Endometrial microvascular endothelial cells (primary cell): ENCODE measurements around the gene SAMMSON. TPM values are rescaled to one million over a fixed set of nuclear protein-coding genes. Genes with fewer than 3 reads are reported as not detected.

ENCODE experiments used
- in situ Hi-C: cut with HindIII; loops from 2 replicates; pipeline ENCODE4 v1.10.0; 2017; ENCODE audit warnings: low sequenced_read_pairs, low pct_unique_long_range_greater_than_20kb; ENCODE audit errors: inconsistent ontology term
- total RNA-seq: library from RNA; depleted of rRNA; stranded (reverse); fragments of >200 nt; gene quantifications from one replicate; pipeline ENCODE4 v1.2.3, GENCODE V29; 2015; ENCODE audit errors: inconsistent ontology term

SAMMSON gene
- total RNA-seq, 1 donor from 2014 or later: not detected

DNA sequence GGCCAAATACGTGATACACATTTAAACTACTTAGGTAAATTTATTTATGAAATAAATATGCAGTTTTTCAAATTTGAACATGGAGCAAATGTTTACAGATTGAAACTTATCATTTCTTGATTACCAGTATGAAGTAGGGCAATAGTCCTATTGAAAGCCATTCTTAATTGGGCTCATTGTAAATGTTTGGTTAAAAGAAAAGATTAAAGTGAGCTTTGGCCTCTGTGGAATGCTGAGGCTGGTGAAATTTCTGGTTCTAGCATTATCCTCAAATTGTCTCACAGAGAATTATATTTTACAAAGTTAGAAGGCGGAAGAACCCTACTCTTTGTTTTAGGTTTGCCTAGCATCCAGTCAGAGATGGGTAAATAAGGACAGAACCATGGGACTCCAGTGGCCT lies 73.2 kb downstream of the SAMMSON start:
- in situ Hi-C loops: no loop called here

DNA sequence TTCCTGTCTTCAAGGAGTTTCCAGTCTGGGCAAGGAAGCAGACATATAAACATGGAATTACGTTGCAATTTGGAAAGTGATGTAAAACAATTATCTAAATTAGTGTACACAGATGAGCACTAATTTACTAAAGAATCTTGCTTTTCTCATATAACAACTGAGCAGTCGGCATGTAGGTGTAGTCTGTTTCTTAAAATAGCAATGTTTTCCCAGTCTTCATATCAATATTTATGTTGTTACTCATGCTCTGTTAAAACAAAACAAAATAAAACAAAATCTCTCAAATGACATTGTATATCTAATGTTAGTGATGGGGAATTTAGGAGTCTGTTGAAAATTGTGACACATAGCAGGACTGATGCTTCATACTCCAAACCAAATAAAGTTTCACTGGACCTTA lies 75.6 kb downstream of the SAMMSON start:
- in situ Hi-C loops: no loop called here

DNA sequence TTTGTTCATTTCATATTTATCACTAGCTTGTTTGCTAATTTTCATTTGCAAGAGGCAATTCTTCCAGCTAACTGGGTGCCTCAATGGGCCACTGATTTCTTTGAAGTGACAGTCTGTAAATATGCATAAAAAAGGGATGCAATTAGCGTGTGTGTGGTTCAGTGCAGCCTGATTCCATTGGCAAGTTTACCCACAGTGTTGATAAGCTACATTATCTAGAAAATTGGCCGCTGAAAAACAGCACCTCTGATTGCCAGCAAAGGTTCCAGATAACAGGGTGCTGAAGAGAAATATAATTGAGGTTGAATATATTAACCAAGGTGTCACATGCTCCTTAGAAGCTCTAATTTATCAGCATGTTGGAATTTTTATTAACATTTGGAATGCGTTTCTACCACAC lies 76.9 kb downstream of the SAMMSON start:
- in situ Hi-C loops: no loop called here

DNA sequence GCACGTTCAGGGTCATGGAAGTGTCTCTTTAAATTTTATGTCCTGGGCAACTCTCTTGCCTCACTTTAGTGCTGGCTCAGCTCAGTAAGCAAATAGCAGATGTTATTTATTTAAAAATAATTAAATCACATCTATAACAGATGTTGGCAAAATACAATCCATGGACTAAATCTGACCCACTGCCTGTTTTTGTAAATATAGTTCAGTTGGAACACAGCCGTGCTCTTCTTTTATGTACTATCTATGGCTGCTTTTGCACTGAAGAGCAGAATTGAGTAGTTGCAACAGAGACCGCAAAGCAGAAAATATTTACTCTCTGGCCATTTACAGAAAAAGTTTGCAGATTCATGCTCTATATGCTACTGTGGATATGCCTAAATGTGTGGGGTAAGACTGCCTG lies 79.2 kb downstream of the SAMMSON start:
- in situ Hi-C loops: no loop called here

DNA sequence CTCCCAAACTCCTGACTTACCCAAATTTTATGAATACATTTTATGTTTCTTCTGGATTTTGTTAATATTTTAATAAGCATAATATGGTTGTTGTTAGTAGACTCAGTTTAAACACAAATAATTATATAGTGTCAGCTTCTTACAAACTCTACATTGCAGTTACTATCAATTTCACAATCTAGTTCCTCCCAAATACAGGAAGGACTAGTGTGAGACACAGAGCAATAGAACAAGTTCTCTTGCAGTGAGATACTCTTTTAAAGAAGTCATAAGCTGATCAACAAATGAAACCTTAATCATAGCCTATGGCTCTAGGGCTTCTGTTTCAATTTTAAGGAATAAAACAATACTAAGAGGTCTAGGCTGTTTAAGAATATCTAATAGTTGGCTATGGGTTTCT lies 86.1 kb downstream of the SAMMSON start:
- in situ Hi-C loops: no loop called here

DNA sequence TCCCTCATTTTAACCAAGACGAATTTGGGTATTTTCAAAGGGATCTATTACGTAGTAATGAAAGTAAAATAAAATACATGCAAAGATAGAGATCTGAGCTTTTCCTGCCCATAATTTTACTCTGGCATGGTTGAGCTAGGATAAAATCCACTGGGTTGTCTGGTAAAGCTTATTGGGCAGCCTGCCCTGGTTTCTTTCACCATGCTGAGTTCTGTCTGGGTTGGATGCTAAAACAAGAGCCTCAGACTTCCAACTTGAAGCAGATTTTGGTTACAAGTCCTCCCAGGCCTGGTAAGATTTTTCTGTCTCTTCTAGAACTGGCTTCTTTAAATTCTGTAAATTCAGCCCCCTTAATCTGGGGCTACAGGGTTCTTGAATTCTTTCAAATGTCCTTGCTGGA lies 86.8 kb downstream of the SAMMSON start:
- in situ Hi-C loops: no loop called here

DNA sequence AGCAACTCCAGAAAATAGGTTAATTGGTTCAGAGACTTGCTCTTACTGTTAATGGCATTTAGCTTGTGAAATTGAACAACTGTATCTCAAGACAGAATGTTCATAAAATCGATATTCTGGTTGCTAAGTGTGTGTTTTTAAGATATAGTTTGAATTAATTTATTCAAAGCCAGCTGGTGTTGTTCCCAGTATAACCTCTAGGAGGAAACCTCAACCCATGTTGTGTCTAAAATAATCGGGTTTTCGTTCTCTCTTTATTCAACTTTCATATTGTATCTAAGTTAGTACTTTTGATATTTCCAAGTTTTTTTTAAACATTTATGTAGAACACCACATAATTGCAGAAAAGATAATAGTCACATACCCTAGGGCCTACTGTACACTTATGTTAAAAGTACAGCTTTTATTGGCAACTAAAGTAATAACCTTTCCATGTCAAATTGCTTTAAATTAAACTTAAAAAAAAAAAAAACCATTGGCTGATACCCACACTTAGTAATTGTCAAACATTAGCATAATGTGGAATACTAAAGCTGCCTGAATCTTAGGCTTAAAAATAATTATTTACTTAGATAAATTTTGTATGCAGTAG lies 90.9 kb downstream of the SAMMSON start:
- in situ Hi-C loops: no loop called here

DNA sequence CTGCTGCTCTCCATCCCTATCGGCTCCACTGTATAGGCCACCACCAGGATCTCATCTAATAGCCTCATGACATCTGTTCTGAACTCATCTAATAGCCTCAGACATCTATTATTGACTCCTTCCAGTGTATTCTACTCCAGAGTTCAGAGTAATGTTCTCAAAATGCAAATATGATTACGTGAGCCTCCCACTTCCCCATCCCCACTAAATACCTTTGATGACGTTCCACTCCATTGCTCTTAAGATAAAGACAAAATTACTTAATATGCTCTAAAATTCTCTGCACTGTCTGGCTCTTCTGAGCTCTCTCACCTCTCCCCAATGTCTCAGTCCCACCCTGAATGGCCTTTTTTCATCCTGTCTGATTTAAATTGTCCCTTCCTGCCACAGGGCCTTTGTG lies 94.7 kb downstream of the SAMMSON start:
- in situ Hi-C loops: no loop called here

DNA sequence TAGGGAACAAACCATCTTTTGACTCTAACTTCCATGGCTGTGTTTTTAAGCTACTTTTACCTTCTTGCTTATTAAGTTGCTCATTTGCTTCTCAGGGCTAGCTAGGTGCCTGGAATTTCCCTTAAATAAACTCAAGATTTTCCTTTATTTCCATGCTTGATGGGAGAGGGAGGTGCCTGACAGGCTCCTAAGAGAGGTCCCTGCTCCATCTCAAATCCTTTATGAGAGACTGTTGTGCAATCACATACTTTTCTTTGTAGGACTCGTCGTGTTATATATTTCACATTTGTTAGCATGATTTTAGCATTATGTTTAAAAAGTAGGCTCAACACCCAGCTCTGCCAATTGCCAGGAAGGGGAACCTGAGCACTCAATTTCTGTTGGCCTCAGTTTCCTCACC lies 95.7 kb downstream of the SAMMSON start:
- in situ Hi-C loops: no loop called here

DNA sequence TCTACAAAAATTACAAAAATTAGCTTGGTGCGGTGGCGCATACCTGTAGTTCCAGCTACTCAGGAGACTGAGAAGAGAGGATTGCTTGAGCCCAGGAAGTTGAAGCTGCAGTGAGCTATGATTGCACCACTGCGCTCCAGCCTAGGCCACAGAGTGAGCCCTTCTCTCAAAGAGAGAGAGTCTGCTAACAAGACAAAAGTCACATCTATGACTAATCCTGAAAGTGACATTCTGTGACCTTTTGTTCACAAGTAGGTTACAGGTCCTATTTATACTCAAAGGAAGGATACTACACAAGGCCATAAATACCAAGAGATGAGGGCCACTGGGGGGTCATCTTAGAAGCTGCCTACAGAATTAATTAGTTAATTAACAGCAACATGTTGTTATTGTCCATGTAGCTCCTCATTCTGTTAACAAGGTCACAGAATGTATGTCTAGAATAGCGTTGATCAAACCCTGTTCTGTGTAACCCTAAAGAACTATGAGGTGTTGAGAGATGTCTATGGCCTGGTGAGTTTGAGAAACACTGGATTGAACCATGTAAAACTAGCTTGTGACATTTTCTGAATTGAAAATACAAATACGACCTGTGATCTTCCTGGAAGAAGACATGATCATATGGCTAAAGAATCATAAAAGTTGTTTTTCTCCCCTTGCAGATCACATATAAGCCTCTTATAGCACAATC lies 97.0 kb downstream of the SAMMSON start:
- in situ Hi-C loops: no loop called here

DNA sequence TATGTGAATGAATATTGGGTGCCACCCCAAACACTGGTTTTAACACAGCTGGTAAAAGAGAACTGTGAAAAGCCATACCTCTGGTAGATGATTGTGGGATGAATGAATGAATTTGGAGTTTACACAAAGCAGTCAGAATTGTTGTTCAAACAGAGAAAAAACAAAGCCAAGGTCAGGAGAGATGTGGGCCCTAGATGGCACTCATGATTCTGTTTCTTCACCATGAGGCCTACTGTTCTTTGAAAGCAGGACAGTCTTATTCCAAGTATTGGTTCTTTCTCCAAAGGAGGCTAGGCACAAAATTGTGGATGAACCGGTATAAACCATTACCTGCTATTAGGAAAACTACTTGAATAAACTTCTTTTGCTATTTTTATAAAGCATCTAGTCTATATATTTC lies 97.6 kb downstream of the SAMMSON start:
- in situ Hi-C loops: no loop called here

DNA sequence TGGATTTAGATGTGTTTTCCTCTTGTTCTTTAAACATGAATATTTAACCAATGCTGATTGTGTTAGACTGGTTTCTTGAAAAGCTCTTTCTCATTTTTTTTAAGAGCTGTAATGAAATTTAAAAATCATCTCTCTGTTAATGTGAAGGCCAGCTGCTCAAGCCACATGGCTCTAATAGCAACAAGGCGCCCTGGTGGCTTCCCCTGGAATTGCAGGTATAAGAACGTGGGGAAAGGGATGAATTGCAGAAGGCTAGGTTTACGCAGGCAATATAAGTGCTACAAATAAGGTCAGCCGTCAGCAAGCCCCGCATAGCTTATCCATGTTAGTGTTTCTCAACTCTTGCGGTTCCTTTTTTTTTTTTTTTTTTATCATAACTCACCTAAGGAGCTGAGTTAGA lies 108.5 kb downstream of the SAMMSON start:
- in situ Hi-C loops: no loop called here

DNA sequence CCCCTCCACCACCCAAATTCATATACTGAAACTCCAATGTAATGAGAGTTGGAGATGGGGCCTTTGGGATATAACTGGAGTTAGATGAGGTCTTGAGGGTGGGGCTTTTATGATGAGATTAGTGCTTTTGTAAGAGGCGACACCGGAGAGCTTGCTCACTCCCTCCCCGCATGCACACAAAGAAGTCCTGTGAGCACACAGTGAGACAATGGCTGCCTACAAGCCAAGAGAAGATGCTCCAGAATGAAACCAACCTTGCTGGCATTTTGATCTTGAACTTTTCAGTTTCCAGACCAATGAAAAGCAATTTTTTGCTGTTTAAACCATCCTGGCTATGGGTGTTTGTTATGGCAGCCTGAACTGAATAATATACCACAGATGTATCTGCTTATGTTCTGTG lies 109.0 kb downstream of the SAMMSON start:
- in situ Hi-C loops: no loop called here

DNA sequence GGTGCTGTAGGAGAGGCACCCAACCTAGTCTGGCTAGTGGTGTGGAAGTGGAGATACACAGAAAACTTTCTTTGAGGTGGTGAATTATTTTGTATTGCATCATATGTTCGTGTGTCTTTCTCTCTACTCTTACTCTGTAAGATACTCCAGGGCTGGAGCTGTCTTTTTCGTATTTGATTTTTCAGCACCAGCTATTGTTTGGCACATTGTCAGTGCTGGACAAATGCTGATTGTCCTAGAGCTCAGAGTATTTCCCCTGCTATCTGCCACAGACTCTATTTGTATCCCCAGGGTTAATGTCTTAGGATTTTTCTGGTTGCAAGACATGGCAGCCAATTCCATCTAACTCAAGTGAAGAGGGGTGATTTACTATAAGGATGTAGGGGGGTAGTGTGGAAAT lies 110.5 kb downstream of the SAMMSON start:
- in situ Hi-C loops: no loop called here

DNA sequence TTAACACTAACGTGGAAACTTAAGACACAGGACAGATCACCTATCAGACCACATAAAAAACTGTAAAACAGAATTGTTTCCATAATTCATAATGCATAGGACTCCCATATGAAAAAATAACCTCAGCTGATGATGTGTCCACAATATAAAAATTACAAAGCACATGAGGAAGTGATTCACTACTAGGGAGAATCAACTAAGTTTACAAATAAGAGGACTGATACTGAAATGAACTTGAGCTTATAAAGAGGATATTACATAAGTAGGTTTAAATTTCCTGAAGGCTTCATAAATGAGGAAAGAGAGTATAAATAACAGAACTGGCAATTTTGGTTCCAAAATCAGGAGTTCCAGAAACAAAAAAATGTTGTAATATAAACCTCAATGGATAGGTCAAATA lies 111.9 kb downstream of the SAMMSON start:
- in situ Hi-C loops: no loop called here

DNA sequence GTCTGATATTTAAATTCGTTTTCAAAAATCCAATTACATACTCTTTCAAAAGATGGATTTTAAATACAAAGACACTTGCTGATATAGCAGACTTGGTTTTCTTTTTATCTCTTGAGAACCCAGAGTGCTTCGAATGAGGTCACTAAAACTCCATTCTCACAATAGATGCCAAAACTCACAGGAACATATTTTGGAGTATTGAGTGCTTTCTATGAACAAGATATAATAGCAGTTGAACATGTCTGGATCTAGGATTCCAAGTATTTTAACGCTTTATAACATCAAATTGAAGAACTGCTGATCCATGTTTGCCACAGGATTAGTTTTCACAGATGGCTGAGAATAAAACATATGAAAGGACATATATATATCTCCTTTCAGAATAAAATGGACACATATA lies 113.2 kb downstream of the SAMMSON start:
- in situ Hi-C loops: no loop called here

DNA sequence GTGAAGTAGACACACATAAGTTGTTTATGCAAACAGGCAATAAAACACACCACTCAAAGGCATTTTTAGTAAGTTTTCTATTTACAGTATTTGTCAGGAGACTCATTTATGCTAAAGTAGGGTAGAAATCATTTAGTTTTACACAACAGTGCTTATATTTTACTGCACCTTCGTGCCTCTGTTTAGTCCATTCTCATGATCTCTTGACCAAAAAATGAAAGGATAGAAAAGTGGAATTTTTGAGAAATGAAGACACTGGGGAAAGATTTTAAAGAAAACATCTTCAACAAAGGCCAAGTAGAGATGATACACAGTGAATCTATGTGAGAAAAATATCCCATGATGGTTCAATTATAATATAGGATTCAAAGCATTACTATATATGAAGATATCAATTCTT lies 114.9 kb downstream of the SAMMSON start:
- in situ Hi-C loops: no loop called here

DNA sequence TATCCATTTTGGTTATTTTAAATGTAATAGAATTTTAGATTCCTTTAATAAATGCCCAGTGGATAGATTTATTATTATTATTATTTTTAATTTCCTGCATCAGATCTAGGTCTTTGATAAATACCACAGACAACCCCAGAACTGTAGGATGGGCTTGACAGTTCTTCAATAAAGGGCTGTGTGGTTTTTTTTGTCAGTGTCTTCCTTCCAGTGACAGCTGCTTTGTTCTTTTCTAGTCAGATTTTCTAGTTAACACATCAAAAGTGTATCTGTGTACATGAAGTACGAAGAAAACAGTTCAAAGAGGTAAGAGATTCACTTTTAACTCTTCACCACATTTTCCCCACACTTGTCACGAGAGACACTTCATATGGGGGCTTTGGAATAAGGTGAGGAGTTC lies 120.3 kb downstream of the SAMMSON start:
- in situ Hi-C loops: no loop called here
